Gastroesophageal sphincter (tissue), 3 donors: ENCODE measurements around the gene UMOD.

ENCODE experiments used
- CTCF ChIP-seq, 4 experiments: fragments of 200-600 bp in 2 of 4; fragments of 450-650 bp in 2 of 4; sonication (generic) in 1 of 4; IDR thresholded peaks; one replicate each; pipeline ENCODE4 v1.5.1; 2017 to 2019; ENCODE audit warnings: antibody characterized with exemption in 4 of 4, mild to moderate bottlenecking in 2 of 4, moderate library complexity in 2 of 4
- EP300 ChIP-seq: sonication (generic); formaldehyde crosslinking; IDR thresholded peaks from one replicate; pipeline ENCODE4 v1.6.1; 2017; ENCODE audit warnings: antibody characterized with exemption, mild to moderate bottlenecking
- POLR2A ChIP-seq, 2 donors: fragments of 450-650 bp; IDR thresholded peaks; one replicate each; pipeline ENCODE4 v1.6.1; 2017; ENCODE audit warnings: antibody characterized with exemption in 2 of 2, mild to moderate bottlenecking in 2 of 2, moderate library complexity in 1 of 2

DNA sequence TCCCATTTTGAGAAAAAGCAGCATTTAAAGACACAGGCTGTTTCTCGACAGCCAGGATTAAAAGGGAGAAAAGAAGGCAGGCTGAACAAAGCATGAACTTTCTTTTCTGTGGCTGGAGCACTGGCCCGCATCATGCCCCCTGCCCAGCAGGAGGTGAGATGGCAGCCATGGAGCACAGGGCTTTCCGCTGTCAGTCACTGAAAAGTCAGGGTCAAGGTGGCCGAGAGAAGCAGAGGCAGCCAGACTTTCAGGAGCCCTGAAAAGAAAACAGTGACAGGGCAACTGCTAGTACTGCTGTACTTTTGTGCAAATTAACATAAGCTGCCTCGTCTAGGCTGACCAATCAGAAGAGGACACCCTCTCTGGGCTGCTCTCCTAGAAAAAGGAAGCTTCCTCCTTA is 19.4 kb downstream of the UMOD start:
- TF ChIP-seq CTCF (IDR thresholded peaks at IDR 0.05) (no peak), POLR2A (IDR thresholded peaks at IDR 0.05) (no peak), EP300 (no peak)
